ENCODE results near the gene P2RY14.
"Not testable (repeated sequence)": the region's sequence is repeated elsewhere in the genome, so short reads cannot be mapped to it uniquely, and the experiment has no call there.

The P2RY14 gene

DNA sequence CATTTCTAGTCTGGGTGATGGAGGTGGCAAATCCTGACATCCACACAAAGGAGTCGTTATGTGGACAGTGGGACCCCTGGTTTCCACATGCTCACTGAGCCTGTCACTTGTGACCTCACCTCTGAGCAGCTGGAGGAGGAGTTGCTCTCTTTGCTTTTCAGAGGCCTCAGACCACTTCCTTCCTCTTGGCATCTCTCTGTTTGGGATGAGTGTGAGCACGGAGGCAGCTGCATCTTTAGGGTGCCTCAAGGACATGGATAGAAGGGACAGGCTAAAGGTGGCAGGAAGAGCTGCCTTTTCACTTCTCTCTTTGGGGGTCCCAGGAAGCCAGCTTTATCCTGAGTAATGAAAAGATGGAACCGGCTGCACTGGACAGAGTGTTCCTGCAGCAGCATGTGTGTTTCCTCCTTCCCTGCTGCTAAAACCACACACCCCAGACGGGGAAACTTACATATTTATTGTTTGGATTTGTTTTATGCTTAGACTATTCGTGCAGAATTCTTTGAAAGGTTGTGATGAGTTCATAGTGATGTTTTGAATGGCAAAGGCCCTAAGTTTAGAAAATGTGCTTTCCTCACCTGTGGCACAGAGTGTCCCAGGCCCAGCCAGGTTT, 107.1 kb downstream of the P2RY14 start:
- no peak for DNase-seq

DNA sequence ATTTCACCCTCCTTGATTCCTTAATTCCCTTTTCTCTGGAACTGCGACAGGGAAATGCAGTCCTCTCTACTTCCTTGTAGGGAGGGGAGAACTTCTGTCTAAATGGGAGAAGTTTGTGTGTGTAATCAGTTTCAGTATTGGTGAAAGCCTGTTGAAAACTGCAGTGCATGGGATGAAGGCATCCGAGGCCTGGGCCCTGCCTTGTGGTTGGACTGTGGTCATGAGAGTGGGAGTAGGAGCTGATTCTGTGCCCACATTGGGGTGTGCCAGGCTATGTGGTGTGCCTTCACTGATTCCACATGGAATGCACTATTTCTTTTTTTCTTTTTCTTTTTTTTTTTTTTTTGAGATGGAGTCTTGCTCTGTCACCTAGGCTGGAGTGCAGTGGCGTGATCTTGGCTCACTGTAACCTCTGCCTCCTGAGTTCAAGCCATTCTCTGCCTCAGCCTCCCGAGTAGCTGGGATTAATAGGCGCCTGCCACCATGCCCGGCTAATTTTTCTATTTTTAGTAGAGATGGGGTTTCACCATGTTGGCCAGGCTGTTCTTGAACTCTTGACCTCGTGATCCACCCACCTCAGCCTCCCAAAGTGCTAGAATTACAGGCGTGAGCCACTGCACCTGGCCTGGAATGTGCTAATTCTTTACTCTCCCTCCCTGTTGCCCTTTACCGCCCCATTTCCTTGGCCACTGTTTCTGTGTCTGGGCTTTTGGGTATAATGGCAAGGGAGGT, 108.2 kb downstream of the P2RY14 start:
- not testable (repeated sequence) for DNase-seq

DNA sequence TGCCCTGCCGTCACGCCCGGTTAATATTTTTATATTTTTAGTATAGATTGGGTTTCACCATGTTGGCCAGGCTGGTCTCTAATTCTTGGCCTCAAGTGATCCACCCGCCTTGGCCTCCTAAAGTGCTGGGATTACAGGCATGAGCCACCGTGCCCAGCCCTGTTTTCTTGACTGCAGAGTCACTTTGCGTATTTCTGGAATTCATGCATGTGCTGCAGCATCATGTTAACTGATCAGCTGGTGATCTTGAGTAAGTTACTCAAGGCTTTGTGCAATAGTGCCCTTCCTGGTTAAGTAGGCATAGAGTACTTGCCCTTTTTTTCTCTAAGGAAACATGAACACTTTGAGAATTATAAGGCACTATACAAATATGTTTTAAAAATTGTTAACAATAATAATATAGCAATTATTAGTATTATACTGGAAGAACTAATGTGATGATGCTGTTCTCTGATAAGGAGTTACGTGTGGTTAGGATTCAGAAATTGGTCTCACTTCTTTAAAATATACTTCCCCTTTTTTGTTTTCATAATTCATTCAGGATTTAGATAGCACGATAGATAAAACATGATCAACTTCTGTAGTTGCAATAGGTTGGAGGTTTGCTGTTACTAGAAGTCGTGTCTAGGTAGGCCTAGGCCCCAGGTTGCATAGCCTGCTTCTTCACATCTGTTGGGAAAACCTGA, 108.9 kb downstream of the P2RY14 start:
- DNase-seq: no peak

DNA sequence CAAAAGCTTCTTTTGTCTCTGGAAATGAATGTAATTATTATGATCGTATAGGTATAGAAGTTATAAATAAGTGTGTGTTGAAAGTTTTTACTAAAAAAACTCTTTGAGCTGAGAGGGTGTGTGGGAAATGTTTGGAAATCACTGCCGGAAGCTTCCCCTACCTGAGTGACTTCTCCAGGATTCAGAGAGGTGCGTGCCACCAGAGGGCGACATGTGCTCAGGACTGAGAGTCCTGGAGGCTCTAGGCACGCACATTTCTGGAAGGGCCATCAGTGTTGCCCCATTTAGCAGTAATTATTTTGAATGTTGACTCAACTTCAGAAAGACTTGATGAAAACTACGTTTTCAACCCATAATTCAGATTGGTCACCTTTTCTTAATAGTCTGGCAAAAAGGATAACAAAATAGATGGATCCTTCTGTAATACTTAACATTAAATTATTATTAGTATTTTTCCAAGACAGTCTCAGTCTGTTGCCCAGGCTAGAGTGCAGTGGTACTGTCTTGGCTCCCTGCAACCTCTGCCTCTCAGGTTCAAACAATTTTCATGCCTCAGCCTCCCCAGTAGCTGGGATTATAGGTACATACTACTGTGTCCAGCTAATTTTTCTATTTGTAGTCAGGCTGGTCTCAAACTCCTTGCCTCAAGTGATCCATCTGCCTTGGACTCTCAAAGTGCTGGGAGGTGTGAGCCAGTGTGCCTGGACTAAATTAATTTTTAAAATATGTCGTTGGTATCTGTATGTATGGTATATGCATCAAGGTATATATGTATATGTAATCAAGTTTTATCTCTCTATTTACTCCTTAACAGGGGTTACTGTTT, 109.9 kb downstream of the P2RY14 start:
- peak; percentile 3 to 40 for DNase-seq

DNA sequence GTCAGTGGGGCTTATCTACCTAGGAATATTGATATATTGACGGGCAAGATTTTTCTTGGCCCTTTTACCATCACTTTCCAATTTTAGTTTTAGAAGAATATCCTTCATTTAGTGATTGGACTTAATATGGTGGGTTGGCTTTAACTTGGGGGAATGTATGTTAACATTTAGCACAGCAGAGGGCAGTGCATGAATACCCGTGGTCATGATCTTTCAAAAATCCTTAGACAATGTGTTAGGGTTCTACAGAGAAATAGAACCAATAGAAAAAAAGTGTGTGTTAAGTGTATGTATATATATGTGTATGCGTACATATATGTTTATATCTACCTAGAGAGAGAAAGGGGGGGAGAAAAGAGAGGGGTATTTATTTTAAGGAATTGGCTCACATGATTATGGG, 112.2 kb downstream of the P2RY14 start:
- no peak for DNase-seq

DNA sequence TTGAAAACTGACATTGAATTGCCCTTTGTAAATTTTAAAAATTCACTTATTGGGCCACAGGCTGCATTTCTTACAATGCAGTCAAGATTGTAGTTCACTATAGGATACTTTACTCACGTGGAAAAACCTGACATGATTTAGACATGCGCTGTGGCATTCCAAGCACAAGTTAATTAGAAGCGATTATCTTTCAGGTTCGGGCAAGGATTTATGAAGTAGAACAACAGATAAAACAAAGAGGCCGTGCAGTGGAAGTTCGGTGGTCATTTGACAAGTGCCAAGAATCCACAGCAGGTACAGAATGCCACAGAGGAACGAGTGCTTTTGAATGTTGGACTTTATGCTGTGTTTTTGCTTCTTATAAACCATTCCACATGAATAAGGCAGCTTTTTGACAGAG, 113.1 kb downstream of the P2RY14 start:
- no peak for DNase-seq
